Cardiac ventricle fibroblast (primary cell): ENCODE results near the gene ZSCAN10. TPM values are rescaled to one million over a fixed set of nuclear protein-coding genes. Genes with fewer than 3 reads are reported as not detected.

ENCODE experiments used
- total RNA-seq: library from RNA; depleted of rRNA; stranded (reverse); fragments of >200 nt; gene quantifications from 2 replicates; pipeline ENCODE4 v1.2.3, GENCODE V29; 2015

Gene ZSCAN10
- not detected in 2 replicates for total RNA-seq

GRCh38 chr16:3098459-3099394 lies at the start of gene ZSCAN10:
ZSCAN10 (minus strand) TSS chr16:3099294; CDS start chr16:3092937, 6,357 bp downstream.

DNA sequence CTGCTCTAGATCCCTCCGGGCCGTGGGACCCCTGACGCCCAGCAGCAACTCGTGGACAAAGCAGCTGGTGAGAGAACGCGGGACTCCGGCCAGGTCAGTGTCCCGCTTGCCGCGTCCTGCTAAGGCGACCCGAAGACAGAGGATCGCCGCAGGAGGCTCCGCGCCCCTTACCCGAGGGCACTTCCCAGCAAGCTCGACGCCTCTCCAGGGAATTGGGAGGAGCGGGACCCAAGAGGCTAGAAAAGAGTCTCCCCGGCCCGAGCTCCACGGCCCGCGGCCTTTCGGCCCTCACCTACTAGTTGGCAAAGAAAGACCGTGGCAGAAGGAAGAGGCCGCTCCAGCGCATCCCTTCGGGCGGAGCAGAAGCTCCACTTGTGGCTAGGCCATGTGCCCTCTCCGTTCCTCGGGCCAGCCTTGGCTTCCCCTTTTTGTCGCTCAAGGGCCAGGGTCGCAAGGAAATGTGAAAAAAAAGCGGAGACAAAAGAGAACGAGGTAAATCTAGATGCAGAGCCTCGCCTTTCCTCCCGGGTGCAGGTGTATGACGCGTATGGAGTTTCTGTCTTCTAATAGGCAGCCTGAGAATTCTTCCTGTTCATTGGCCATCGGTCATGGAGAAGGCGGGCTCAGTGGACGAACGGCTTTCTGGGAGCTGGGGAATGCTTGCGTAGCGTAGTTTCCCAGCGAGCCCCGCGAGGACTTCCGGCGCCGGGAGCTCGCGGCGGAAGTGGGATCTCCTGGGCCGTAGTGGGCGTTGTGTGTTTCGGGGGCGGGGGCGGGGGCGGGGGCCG lies 35.4 kb upstream of the ZSCAN10 start, which contains the start of gene ZNF213:
Gene ZNF213, plus strand, starts transcription at position 692 of the 788 bp plus-strand sequence. CDS start 2,252 bp downstream, outside the sequence.

DNA sequence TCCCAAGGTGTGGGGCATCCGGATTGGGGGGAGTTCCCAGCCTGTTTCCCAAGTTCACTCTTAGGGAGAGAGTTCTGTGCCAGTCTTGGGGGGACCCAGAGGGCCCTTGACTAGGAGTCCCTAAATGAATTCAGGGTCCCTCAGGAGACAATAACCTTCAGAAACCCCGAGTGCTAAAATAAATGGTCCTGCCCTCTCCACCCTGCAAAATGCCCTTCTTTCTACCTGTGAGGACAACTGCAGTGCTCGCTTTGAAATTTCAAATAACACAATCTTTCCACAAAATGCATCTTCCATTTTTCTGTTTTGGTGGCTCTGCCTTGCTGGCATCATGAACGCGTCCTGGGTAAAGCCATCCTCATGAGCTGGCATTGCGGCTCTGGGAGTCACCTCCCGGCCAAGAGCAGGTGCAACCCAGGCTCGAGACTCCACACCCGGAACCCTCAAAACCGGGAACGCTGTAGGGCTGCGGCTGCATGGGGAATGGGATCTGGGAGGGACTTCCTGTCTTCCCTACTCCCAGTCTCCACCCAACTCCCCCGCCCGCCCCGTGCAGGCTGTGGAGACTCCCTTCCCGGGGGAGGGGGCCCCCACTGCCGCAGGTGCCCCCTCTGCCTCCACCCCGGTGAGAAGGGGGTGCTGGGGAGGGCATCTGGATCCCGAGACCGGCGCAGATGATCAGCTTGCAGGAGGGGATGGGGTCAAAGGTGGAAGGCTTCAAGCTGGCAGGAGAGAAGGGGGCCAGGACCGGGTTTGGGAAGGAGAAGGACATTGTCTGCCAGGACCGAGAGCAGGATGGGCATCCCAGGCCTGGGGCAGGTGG lies 13.2 kb upstream of the ZSCAN10 start, which contains the start of gene ZNF205:
Gene ZNF205, plus strand, starts transcription at position 529 of the 823 bp plus-strand sequence. CDS start 845 bp downstream, outside the sequence.

GRCh38 chr16:3065069-3065741 lies 33.9 kb downstream of the ZSCAN10 start, which contains the start of gene IL32:
IL32 (plus strand) TSS chr16:3065640; CDS start chr16:3065812, 172 bp downstream.

DNA sequence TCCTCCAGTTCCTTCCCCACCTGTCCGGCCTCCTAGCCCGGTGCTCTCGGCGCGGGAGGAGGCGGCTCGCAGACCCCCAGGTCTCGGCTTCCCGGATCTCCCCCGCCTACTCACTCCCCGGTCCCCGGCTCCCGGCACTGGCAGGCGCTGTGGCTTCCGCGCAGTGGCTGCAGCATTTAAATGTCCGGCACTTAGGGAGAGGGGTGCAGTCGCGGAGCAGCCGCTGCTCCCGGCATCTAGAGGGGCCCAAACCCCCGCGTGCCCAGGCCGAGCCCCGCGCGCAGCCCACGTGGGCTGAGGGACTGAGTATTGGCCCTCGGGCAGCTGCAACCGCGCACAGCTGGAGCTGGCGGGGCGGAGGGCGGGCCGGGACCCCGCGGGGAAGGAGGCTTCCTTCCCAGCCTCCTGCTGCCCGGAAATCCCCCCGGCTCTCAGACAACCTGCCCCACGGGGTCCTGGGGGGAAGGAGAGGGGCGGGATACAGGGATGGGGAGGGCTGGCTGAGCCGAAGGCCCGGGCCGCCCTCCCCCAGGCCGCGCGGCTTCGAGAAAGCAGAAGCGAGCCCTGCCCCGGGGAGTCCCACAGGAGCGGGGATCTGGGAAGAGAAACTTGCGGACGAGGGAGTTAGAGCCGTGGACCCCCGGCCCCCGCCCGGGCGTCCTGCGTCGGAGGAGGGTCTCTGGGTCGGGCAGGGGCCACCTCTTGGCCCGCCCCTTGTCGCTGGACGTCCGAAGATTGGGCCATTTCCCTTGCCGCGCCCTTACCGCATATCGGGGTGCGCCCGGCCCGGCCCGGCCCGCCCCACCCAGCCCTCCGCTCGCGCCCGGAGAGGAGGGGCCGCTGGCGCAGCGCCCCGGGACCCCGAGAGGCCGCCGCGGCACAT lies 53.1 kb downstream of the ZSCAN10 start, which contains the start of gene MMP25:
Gene MMP25, plus strand, starts transcription at position 804 of the 883 bp plus-strand sequence. CDS start 357 bp downstream, outside the sequence.

Other genes with a start within 250 kb of the ZSCAN10 start
- not detected in 2 replicates for gene PRSS22, start 241.1 kb downstream of the ZSCAN10 start, total RNA-seq
- 83.2 and 90.0 TPM in 2 replicates for gene FLYWCH2, start 216.1 kb downstream of the ZSCAN10 start, total RNA-seq
- 32.0 and 41.6 TPM in 2 replicates for gene FLYWCH1, start 187.4 kb downstream of the ZSCAN10 start, total RNA-seq
- not detected in 2 replicates for gene KREMEN2, start 135.0 kb downstream of the ZSCAN10 start, total RNA-seq
- gene PAQR4, start 129.9 kb downstream of the ZSCAN10 start, total RNA-seq: 1.4 and 2.0 TPM in 2 replicates
- 1.1 and 2.5 TPM in 2 replicates for gene PKMYT1, start 118.8 kb downstream of the ZSCAN10 start, total RNA-seq
- gene CLDN9, start 86.4 kb downstream of the ZSCAN10 start, total RNA-seq: not detected in 2 replicates
- gene CLDN6, start 81.1 kb downstream of the ZSCAN10 start, total RNA-seq: not detected in 2 replicates
- 52.3 and 76.3 TPM in 2 replicates for gene TNFRSF12A, start 78.9 kb downstream of the ZSCAN10 start, total RNA-seq
- 21.2 and 25.1 TPM in 2 replicates for gene HCFC1R1, start 75.4 kb downstream of the ZSCAN10 start, total RNA-seq
- 17.3 and 20.0 TPM in 2 replicates for gene THOC6, start 75.3 kb downstream of the ZSCAN10 start, total RNA-seq
- 0.15 and 0.25 TPM in 2 replicates for gene BICDL2, start 62.4 kb downstream of the ZSCAN10 start, total RNA-seq
- gene MMP25, start 52.7 kb downstream of the ZSCAN10 start, total RNA-seq: not detected in 2 replicates
- 20.7 and 26.7 TPM in 2 replicates for gene IL32, start 33.7 kb downstream of the ZSCAN10 start, total RNA-seq
- 11.3 and 11.6 TPM in 2 replicates for gene ZNF205, start 13.3 kb upstream of the ZSCAN10 start, total RNA-seq
- gene ZNF213, start 35.7 kb upstream of the ZSCAN10 start, total RNA-seq: 7.8 and 11.2 TPM in 2 replicates
- gene OR1F1, start 88.9 kb upstream of the ZSCAN10 start, total RNA-seq: not detected in 2 replicates
- 5.2 and 8.3 TPM in 2 replicates for gene ZNF200, start 135.9 kb upstream of the ZSCAN10 start, total RNA-seq
- 0.15 TPM in 1 of 2 replicates, not detected in the other for gene MEFV, start 157.3 kb upstream of the ZSCAN10 start, total RNA-seq
- 30.3 and 32.1 TPM in 2 replicates for gene ZNF263, start 184.2 kb upstream of the ZSCAN10 start, total RNA-seq
- gene TIGD7, start 206.1 kb upstream of the ZSCAN10 start, total RNA-seq: 1.8 and 4.1 TPM in 2 replicates
- gene ZNF75A, start 206.2 kb upstream of the ZSCAN10 start, total RNA-seq: 10.9 and 19.3 TPM in 2 replicates